Retinal pigment epithelial cell (primary cell): ENCODE data around the gene LSP1.

ENCODE experiments used
- DNase-seq: peaks from one replicate; pipeline ENCODE4 v3.0.0-alpha.2; 2010; ENCODE audit warnings: low read depth
- H3K4me3 ChIP-seq: 2 replicates; pipeline ENCODE4 v1.5.1; 2011; ENCODE audit warnings: mild to moderate bottlenecking, low read length, control low read depth, moderate library complexity
- CTCF ChIP-seq: conservative IDR thresholded peaks from 2 replicates; pipeline ENCODE4 v1.5.1; 2011; ENCODE audit warnings: low read depth, low read length, control low read depth, inconsistent platforms

The LSP1 gene

GRCh38 chr11:1896468-1896867 lies 43.6 kb downstream of the LSP1 start:
- DNase-seq = no peak
- TF ChIP-seq CTCF = no peak
- no peak overlapping the region for H3K4me3 ChIP-seq

- H3K4me3 ChIP-seq = no peak overlapping the region
- TF ChIP-seq CTCF = no peak
- DNase-seq = no peak
Measured at GRCh38 chr11:1896923-1897322, 44.0 kb downstream of the LSP1 start.

- no peak for DNase-seq
- H3K4me3 ChIP-seq = no peak overlapping the region
- TF ChIP-seq CTCF = no peak
Measured at GRCh38 chr11:1899090-1899489, 46.2 kb downstream of the LSP1 start.

- no peak for DNase-seq
- no peak overlapping the region for H3K4me3 ChIP-seq
- no peak for TF ChIP-seq CTCF
Measured at GRCh38 chr11:1899686-1900085, 46.8 kb downstream of the LSP1 start.

GRCh38 chr11:1906181-1906580 lies 53.3 kb downstream of the LSP1 start:
- DNase-seq = no peak
- H3K4me3 ChIP-seq = no peak overlapping the region
- TF ChIP-seq CTCF = no peak

GRCh38 chr11:1906611-1907423 lies 53.9 kb downstream of the LSP1 start:
- H3K4me3 ChIP-seq = no peak overlapping the region
- no peak for TF ChIP-seq CTCF
- no peak for DNase-seq

- no peak overlapping the region for H3K4me3 ChIP-seq
- DNase-seq = no peak
- no peak for TF ChIP-seq CTCF
Measured at GRCh38 chr11:1908618-1909017, 55.7 kb downstream of the LSP1 start.
